ENCODE data around the gene MS4A2. TPM values are rescaled to one million over a fixed set of nuclear protein-coding genes. Genes with fewer than 3 reads are reported as not detected.
"Not testable (repeated sequence)": the region's sequence is repeated elsewhere in the genome, so short reads cannot be mapped to it uniquely, and the experiment has no call there.

Gene MS4A2
- total RNA-seq, 2 donors from 2014 or later, result 0.26 to 0.33 TPM

GRCh38 chr11:60125956-60126585, 37.6 kb downstream of the MS4A2 start:
- intact Hi-C loops (cut with DNase I), result no loop called here
- no peak for ATAC-seq
- H3K36me3 ChIP-seq (replicated peaks in 1 of 2; ENCODE audit: insufficient read depth in 1 of 2, low read depth in 2 of 2), result no peaks in the 10 kb centered on the region

GRCh38 chr11:60127311-60127811, 38.9 kb downstream of the MS4A2 start:
- DNase-seq, result peak in 1 of 4 donors; percentile 5
- H3K27ac ChIP-seq, result peak overlapping the region in 1 of 4 donors; percentile 30

More at GRCh38 chr11:60125956-60126585, 37.6 kb downstream of the MS4A2 start:
- Histone ChIP-seq H3K4me1 (peaks cover 12% of the 10 kb centered on the region), H3K27ac (no peak overlapping the region), H3K9me3 (no peaks in the 10 kb centered on the region), H3K27me3 (no peaks in the 10 kb centered on the region), H3K4me3 (no peak overlapping the region)
- no peak for DNase-seq
- TF ChIP-seq POLR2A (IDR thresholded peaks at IDR 0.05), result no peak
- TF ChIP-seq, protein P1, sequence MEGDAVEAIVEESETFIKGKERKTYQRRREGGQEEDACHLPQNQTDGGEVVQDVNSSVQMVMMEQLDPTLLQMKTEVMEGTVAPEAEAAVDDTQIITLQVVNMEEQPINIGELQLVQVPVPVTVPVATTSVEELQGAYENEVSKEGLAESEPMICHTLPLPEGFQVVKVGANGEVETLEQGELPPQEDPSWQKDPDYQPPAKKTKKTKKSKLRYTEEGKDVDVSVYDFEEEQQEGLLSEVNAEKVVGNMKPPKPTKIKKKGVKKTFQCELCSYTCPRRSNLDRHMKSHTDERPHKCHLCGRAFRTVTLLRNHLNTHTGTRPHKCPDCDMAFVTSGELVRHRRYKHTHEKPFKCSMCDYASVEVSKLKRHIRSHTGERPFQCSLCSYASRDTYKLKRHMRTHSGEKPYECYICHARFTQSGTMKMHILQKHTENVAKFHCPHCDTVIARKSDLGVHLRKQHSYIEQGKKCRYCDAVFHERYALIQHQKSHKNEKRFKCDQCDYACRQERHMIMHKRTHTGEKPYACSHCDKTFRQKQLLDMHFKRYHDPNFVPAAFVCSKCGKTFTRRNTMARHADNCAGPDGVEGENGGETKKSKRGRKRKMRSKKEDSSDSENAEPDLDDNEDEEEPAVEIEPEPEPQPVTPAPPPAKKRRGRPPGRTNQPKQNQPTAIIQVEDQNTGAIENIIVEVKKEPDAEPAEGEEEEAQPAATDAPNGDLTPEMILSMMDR (IDR thresholded peaks at IDR 0.05), result no peak

DNA sequence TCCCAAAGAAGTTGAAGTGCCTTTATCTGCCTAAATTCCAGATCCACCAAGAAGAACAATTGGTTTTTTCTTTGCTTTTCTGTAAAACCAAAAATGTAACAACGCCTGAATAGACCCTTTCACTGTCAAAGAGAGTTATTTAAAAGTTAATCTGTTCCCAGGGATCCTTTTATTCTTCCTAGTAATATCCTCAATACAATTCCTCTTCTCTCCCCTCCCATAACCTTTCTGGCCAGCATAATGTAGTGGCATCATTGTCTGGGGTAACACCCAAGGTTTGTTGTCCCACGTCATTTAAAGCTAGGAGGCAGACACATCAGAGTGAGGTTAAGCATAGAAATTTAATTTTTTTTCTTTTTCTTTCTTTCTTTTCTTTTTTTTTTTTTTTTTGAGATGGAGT, 39.9 kb downstream of the MS4A2 start:
- Histone ChIP-seq H3K4me3 (no peak overlapping the region), H3K36me3 (replicated peaks in 1 of 2; ENCODE audit: insufficient read depth in 1 of 2, low read depth in 2 of 2) (no peaks in the 10 kb centered on the region), H3K27me3 (no peaks in the 10 kb centered on the region), H3K4me1 (peaks cover 12% of the 10 kb centered on the region), H3K27ac (no peak overlapping the region), H3K9me3 (no peaks in the 10 kb centered on the region)
- intact Hi-C loops (cut with DNase I), result no loop called here
- no peak for DNase-seq
- TF ChIP-seq POLR2A (IDR thresholded peaks at IDR 0.05), result no peak
- TF ChIP-seq, protein P1 (IDR thresholded peaks at IDR 0.05), result no peak
- ATAC-seq, result no peak
- WGBS, 2 donors, result 77 to 86% methylated on average over 2 of the region's 2 CpGs

More at GRCh38 chr11:60127311-60127811, 38.9 kb downstream of the MS4A2 start:
- no peaks in the 10 kb centered on the region for H3K27me3 ChIP-seq
- ATAC-seq, result no peak
- WGBS, 2 donors, result 33 to 37% methylated on average over 3 of the region's 3 CpGs
- intact Hi-C loops (cut with DNase I), result no loop called here
- TF ChIP-seq POLR2A (IDR thresholded peaks at IDR 0.05), result no peak
- TF ChIP-seq, protein P1 (IDR thresholded peaks at IDR 0.05), result no peak
- H3K4me1 ChIP-seq, result peaks cover 12% of the 10 kb centered on the region
- no peaks in the 10 kb centered on the region for H3K9me3 ChIP-seq
- H3K4me3 ChIP-seq, result no peak overlapping the region
- H3K36me3 ChIP-seq (replicated peaks in 1 of 2; ENCODE audit: insufficient read depth in 1 of 2, low read depth in 2 of 2), result no peaks in the 10 kb centered on the region

DNA sequence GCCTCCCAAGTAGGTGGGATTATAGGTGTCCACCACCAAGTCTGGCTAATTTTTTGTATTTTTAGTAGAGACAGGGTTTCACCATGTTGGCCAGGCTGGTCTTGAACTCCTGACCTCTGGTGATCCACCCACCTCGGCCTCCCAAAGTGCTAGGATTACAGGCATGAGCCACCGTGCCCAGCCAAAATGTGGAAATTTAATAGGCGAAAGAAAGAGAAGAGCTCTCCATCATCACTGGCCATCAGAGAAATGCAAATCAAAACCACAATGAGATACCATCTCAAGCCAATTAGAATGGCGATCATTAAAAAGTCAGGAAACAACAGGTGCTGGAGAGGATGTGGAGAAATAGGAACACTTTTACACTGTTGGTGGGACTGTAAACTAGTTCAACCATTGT, 40.4 kb downstream of the MS4A2 start:
- H3K4me3 ChIP-seq; H3K27ac ChIP-seq; H3K36me3 ChIP-seq (replicated peaks in 1 of 2; ENCODE audit: insufficient read depth in 1 of 2, low read depth in 2 of 2); ATAC-seq; H3K9me3 ChIP-seq; H3K27me3 ChIP-seq; intact Hi-C loops (cut with DNase I); DNase-seq: not testable (repeated sequence)
- H3K4me1 ChIP-seq, result peaks cover 12% of the 10 kb centered on the region
- 88 to 92% methylated on average over 4 of the region's 4 CpGs for WGBS, 2 donors

DNA sequence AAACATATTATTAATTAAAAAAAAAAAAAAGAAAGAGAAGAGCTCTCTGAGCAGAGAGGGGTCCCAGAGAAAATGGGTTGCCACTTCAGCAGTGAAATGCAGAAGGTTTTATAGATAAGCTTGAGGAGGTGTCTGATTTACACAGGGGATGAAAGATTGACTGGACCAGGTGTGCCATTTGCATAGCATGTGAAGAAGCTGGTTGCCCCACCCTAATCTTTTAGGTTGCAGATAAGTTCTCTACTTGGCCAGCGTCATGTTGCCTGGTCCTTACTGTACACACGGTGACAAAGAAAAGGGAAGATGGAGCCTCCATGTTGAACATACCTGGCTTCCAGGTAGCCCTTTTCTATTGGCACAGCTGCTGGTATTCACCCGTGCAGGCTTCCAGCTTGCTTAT, 41.4 kb downstream of the MS4A2 start:
- whole genome bisulfite sequencing, 2 donors, result 23 to 24% methylated on average over 3 of the region's 3 CpGs

More for the DNA sequence above, 41.4 kb downstream of the MS4A2 start:
- no peaks in the 10 kb centered on the region for H3K9me3 ChIP-seq
- peaks cover 12% of the 10 kb centered on the region for H3K4me1 ChIP-seq
- no peak for TF ChIP-seq POLR2A (IDR thresholded peaks at IDR 0.05)
- TF ChIP-seq, protein P1 (IDR thresholded peaks at IDR 0.05), result no peak
- no peak overlapping the region for H3K4me3 ChIP-seq
- DNase-seq (peak in 2 of 4 donors; percentile 6 to 17), ATAC-seq (no peak)
- H3K36me3 ChIP-seq (replicated peaks in 1 of 2; ENCODE audit: insufficient read depth in 1 of 2, low read depth in 2 of 2), result no peaks in the 10 kb centered on the region
- intact Hi-C loops (cut with DNase I), result no loop called here
- H3K27ac ChIP-seq, result no peak overlapping the region
- no peaks in the 10 kb centered on the region for H3K27me3 ChIP-seq

All from body of pancreas (tissue), 4 donors.